MM.1S (cell line): Measurements from ENCODE around the gene RARA.

Experiments
- DNase-seq: peaks from one replicate; pipeline ENCODE4 v3.0.0-alpha.2; 2015
- H2AFZ ChIP-seq: fragments of 300-600 bp; sonication (generic); 2 replicates; pipeline ENCODE4 v1.6.0; 2016; ENCODE audit warnings: antibody characterized with exemption, low read length
- H3F3A ChIP-seq: fragments of 300-600 bp; sonication (generic); 2 replicates; pipeline ENCODE4 v1.6.1; 2016; ENCODE audit warnings: mild to moderate bottlenecking, antibody characterized with exemption, low read length, moderate library complexity, mixed read lengths; ENCODE audit not compliant: insufficient read depth
- H3K27ac ChIP-seq: fragments of 300-600 bp; sonication (generic); 2 replicates; pipeline ENCODE4 v1.5.1; 2016; ENCODE audit warnings: mild to moderate bottlenecking, low read length
- H3K27me3 ChIP-seq: fragments of 300-600 bp; sonication (generic); replicated peaks from 2 replicates; pipeline ENCODE4 v1.6.0; 2016; ENCODE audit warnings: low read length; ENCODE audit not compliant: insufficient read depth
- H3K36me3 ChIP-seq: fragments of 300-600 bp; sonication (generic); replicated peaks from 2 replicates; pipeline ENCODE4 v1.6.1; 2016; ENCODE audit warnings: mild to moderate bottlenecking, low read length, mixed read lengths; ENCODE audit not compliant: insufficient read depth
- H3K4me1 ChIP-seq: fragments of 300-600 bp; sonication (generic); 2 replicates; pipeline ENCODE4 v1.6.1; 2016; ENCODE audit warnings: low read length, mixed read lengths
- H3K4me2 ChIP-seq: fragments of 300-600 bp; sonication (generic); 2 replicates; pipeline ENCODE4 v1.6.0; 2016; ENCODE audit warnings: low read depth, low read length
- H3K4me3 ChIP-seq: fragments of 300-600 bp; sonication (generic); 2 replicates; pipeline ENCODE4 v1.5.1; 2016; ENCODE audit warnings: low read length, mixed read lengths
- H3K79me2 ChIP-seq: fragments of 300-600 bp; sonication (generic); 2 replicates; pipeline ENCODE4 v1.6.1; 2016; ENCODE audit warnings: mixed run types, low read length, mixed read lengths
- H3K9ac ChIP-seq: fragments of 300-600 bp; sonication (generic); 2 replicates; pipeline ENCODE4 v1.6.1; 2016; ENCODE audit warnings: low read length, mixed read lengths
- H3K9me2 ChIP-seq: fragments of 300-600 bp; sonication (generic); replicated peaks from 2 replicates; pipeline ENCODE4 v1.6.1; 2016; ENCODE audit warnings: mild to moderate bottlenecking, low read length, mixed read lengths; ENCODE audit not compliant: insufficient read depth
- H3K9me3 ChIP-seq: fragments of 300-600 bp; sonication (generic); replicated peaks from 2 replicates; pipeline ENCODE4 v1.6.1; 2016; ENCODE audit warnings: mild to moderate bottlenecking, low read length, mixed read lengths; ENCODE audit not compliant: insufficient read depth
- H4K20me1 ChIP-seq: fragments of 300-600 bp; sonication (generic); 2 replicates; pipeline ENCODE4 v1.6.1; 2016; ENCODE audit warnings: mild to moderate bottlenecking, low read length, moderate library complexity, mixed read lengths; ENCODE audit not compliant: insufficient read depth
- CTCF ChIP-seq: fragments of 300-600 bp; sonication (generic); IDR thresholded peaks from 2 replicates; pipeline ENCODE4 v1.5.1; 2016; ENCODE audit warnings: antibody characterized with exemption, low read length, mixed read lengths
- EZH2 ChIP-seq: fragments of 300-600 bp; sonication (generic); optimal IDR thresholded peaks from 2 replicates; pipeline ENCODE3; 2017; ENCODE audit warnings: low read depth, mild to moderate bottlenecking, antibody characterized with exemption, low read length, mixed read lengths
- EZH2phosphoT487 ChIP-seq: fragments of 300-600 bp; sonication (generic); IDR thresholded peaks from 2 replicates; pipeline ENCODE4 v1.6.1; 2018; ENCODE audit warnings: antibody characterized with exemption, low read length

Gene RARA

GRCh38 chr17:40362696-40363110 lies 53.7 kb downstream of the RARA start:
- Histone ChIP-seq H3K4me3 (peak overlapping the region; percentile 61), H4K20me1 (no peaks in the 10 kb centered on the region), H3K4me1 (peaks cover 4% of the 10 kb centered on the region; the same call in 1 of the 2 replicates), H3F3A (peaks cover 5% of the 10 kb centered on the region), H3K9me2 (no peaks in the 10 kb centered on the region), H3K79me2 (no peaks in the 10 kb centered on the region), H3K36me3 (no peaks in the 10 kb centered on the region), H2AFZ (peak overlapping the region; percentile 83; the same call in 1 of the 2 replicates), H3K4me2 (peak overlapping the region; percentile 82; the same call in 1 of the 2 replicates), H3K9ac (no peak overlapping the region; the same call in 1 of the 2 replicates), H3K9me3 (no peaks in the 10 kb centered on the region), H3K27ac (no peak overlapping the region), H3K27me3 (no peaks in the 10 kb centered on the region)
- peak; percentile 89 for DNase-seq
- TF ChIP-seq CTCF (peak; percentile 88), EZH2phosphoT487 (no peak)

- Histone ChIP-seq H3K9me3 (no peaks in the 10 kb centered on the region), H3K9me2 (no peaks in the 10 kb centered on the region), H3K4me3 (peak overlapping the region; percentile 61), H4K20me1 (no peaks in the 10 kb centered on the region), H3K27ac (no peak overlapping the region), H3K9ac (no peak overlapping the region), H3K4me1 (peaks cover 4% of the 10 kb centered on the region; the same call in 1 of the 2 replicates), H3F3A (0 out of 2 replicates have a peak, but pooled peaks cover under 1% of the 10 kb centered on the region), H2AFZ (peak overlapping the region; percentile 83), H3K36me3 (no peaks in the 10 kb centered on the region), H3K27me3 (no peaks in the 10 kb centered on the region), H3K79me2 (no peaks in the 10 kb centered on the region), H3K4me2 (peak overlapping the region; percentile 82; the same call in 1 of the 2 replicates)
- TF ChIP-seq EZH2phosphoT487 = no peak
- TF ChIP-seq CTCF = no peak
- TF ChIP-seq EZH2 = no peak
- no peak for DNase-seq
Measured at GRCh38 chr17:40363111-40363827, 54.3 kb downstream of the RARA start.

GRCh38 chr17:40364121-40364861 lies 55.3 kb downstream of the RARA start, which contains the start of gene GJD3:
TSS of gene GJD3 (minus strand) at chr17:40364737. CDS start at chr17:40363815, 922 bp downstream.
- Histone ChIP-seq H3K9me2 (no peaks in the 10 kb centered on the region), H3K27ac (no peak within 1 kb of the TSS), H3F3A (no peaks in the 10 kb centered on the region), H3K36me3 (no peaks in the 10 kb centered on the region), H3K4me3 (no peak within 1 kb of the TSS), H3K4me1 (peaks cover 4% of the 10 kb centered on the region; the same call in 1 of the 2 replicates), H3K27me3 (no peaks in the 10 kb centered on the region), H3K4me2 (no peak within 1 kb of the TSS), H4K20me1 (no peaks in the 10 kb centered on the region), H3K9ac (no peak within 1 kb of the TSS), H3K79me2 (no peaks in the 10 kb centered on the region), H2AFZ (no peak within 1 kb of the TSS), H3K9me3 (no peaks in the 10 kb centered on the region)
- no peak for TF ChIP-seq CTCF
- TF ChIP-seq EZH2 = no peak
- no peak for TF ChIP-seq EZH2phosphoT487
- no peak for DNase-seq
